Cardiac muscle cell (in vitro differentiated cells and primary cell): ENCODE measurements around the gene SLC2A11. TPM values are rescaled to one million over a fixed set of nuclear protein-coding genes. Genes with fewer than 3 reads are reported as not detected.
A peak's percentile ranks its signal among the peaks of the same experiment; 100 is the strongest.

Experiments
- DNase-seq, 2 donors: peaks; one replicate each; pipeline versions ENCODE4 v3.0.0 to v3.0.0-alpha.2; 2010 to 2017; ENCODE audit warnings: low read depth in 1 of 2, low spot score in 1 of 2
- H3K27ac ChIP-seq: fragments of 200-600 bp; sonication (generic); 2 replicates; pipeline ENCODE4 v1.5.1; 2016
- H3K27me3 ChIP-seq: fragments of 200-600 bp; sonication (generic); 2 replicates; pipeline ENCODE4 v1.6.0; 2016; ENCODE audit warnings: control low read depth
- H3K36me3 ChIP-seq: fragments of 200-600 bp; sonication (generic); 2 replicates; pipeline ENCODE4 v1.5.1; 2016; ENCODE audit warnings: control low read depth
- H3K4me1 ChIP-seq: fragments of 200-600 bp; sonication (generic); 2 replicates; pipeline ENCODE4 v1.8.1; 2017; ENCODE audit warnings: low read depth, mild to moderate bottlenecking, mixed run types
- H3K4me3 ChIP-seq: fragments of 200-600 bp; sonication (generic); 2 replicates; pipeline ENCODE4 v1.5.1; 2016; ENCODE audit warnings: mild to moderate bottlenecking
- H3K9me3 ChIP-seq: fragments of 200-600 bp; sonication (generic); 2 replicates; pipeline ENCODE4 v1.5.1; 2017; ENCODE audit warnings: low read depth, mild to moderate bottlenecking, control low read depth
- polyA plus RNA-seq: library from polyadenylated mRNA; unstranded; fragments of >200 nt; fragmentation: Nextera tagmentation; extraction: Ambion mirVana; gene quantifications from 2 replicates; pipeline ENCODE4 v1.2.1, GENCODE V29; 2016
- total RNA-seq: library from RNA; depleted of rRNA; stranded (reverse); fragments of >200 nt; gene quantifications from 2 replicates; pipeline ENCODE4 v1.2.3, GENCODE V29; 2016
- TF ChIP-seq, protein P1 (sequence below): IDR thresholded peaks from 2 replicates; pipeline ENCODE4 v1.5.1; 2012; ENCODE audit warnings: low read depth, mild to moderate bottlenecking, low read length

The SLC2A11 gene
- total and polyA plus RNA-seq, 2 experiments from 2014 or later: 28.5 to 37.9 TPM

DNA sequence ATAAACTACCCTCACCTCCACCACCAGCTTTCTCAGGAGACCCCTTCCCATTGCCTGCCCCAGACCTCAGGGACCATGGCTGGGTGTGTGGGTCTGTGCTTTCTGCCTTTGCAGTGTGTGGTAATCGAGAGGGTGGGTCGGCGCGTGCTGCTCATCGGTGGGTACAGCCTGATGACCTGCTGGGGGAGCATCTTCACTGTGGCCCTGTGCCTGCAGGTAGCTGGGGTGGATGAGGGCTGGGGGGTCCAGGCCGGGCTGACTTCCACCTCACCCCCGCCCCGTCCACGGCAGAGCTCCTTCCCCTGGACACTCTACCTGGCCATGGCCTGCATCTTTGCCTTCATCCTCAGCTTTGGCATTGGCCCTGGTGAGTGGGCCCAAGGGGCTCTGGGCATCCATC, 26.0 kb downstream of the SLC2A11 start:
- H3K27me3 ChIP-seq: no peaks in the 10 kb centered on the region
- peaks cover 10% of the 10 kb centered on the region for H3K36me3 ChIP-seq
- TF ChIP-seq, protein P1, sequence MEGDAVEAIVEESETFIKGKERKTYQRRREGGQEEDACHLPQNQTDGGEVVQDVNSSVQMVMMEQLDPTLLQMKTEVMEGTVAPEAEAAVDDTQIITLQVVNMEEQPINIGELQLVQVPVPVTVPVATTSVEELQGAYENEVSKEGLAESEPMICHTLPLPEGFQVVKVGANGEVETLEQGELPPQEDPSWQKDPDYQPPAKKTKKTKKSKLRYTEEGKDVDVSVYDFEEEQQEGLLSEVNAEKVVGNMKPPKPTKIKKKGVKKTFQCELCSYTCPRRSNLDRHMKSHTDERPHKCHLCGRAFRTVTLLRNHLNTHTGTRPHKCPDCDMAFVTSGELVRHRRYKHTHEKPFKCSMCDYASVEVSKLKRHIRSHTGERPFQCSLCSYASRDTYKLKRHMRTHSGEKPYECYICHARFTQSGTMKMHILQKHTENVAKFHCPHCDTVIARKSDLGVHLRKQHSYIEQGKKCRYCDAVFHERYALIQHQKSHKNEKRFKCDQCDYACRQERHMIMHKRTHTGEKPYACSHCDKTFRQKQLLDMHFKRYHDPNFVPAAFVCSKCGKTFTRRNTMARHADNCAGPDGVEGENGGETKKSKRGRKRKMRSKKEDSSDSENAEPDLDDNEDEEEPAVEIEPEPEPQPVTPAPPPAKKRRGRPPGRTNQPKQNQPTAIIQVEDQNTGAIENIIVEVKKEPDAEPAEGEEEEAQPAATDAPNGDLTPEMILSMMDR: no peak
- no peaks in the 10 kb centered on the region for H3K9me3 ChIP-seq
- H3K4me1 ChIP-seq: no peaks in the 10 kb centered on the region
- DNase-seq: no peak
- no peak overlapping the region for H3K27ac ChIP-seq
- no peak overlapping the region for H3K4me3 ChIP-seq

DNA sequence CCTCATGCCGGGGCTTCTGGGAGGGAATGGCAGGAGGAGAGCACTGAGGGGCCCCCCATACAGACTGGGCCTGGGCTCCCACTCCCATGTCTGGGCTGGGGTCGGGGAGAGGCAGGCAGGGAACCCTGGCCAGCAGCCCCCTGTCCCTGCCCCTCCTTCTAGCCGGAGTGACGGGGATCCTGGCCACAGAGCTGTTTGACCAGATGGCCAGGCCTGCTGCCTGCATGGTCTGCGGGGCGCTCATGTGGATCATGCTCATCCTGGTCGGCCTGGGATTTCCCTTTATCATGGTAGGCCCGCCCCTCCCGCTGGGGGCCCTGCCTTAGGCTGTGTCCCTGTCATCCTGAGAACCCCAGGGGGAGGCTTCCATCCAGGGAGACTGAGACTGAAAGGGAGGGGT, 26.5 kb downstream of the SLC2A11 start:
- Histone ChIP-seq H3K27ac (no peak overlapping the region), H3K4me1 (no peaks in the 10 kb centered on the region), H3K9me3 (no peaks in the 10 kb centered on the region), H3K27me3 (no peaks in the 10 kb centered on the region), H3K36me3 (peaks cover 10% of the 10 kb centered on the region), H3K4me3 (no peak overlapping the region)
- TF ChIP-seq, protein P1: no peak
- no peak for DNase-seq

DNA sequence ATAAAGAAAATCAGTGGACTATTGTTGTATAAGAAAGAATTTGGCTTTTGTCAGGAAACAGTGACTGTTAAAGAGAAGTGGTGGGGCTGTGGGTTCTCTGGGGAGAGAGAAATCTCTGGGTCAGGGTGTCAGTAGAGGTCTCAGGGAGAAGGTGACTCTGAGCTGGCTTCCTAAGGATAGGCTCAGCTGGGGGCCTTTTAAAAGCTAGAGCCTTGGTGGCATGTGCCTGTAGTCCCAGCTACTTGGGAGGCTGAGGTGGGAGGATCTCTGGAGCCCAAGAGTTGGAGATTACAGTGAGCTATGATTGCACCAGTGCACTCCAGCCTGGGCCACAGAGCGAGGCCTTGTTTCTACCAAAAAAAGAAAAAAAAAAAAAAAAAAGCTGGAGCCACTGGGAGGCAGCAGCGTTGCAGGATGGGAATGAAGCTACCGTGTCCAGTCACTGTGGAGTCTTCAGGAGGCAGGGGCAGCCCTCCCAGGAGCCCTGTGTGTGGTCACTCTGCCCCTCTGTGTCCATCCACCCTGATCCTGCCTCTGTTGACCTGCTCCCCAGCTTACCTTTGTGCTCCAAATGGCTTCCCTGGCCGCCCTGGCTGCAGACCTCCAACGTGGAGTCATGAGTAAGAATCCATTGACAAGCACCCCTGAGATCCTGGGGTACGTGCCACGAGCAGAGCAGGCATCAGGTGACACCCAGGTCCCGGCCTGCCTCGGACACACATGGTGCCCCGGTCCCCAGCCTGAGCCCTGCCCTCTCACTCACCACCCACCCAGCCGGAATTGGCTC, 31.1 kb downstream of the SLC2A11 start:
- no peaks in the 10 kb centered on the region for H3K27me3 ChIP-seq
- TF ChIP-seq, protein P1: peak; percentile 31
- H3K27ac ChIP-seq: no peak overlapping the region
- peak in 1 of 2 donors; percentile 62 for DNase-seq
- H3K36me3 ChIP-seq: peaks cover 3% of the 10 kb centered on the region
- H3K4me1 ChIP-seq: peaks cover 4% of the 10 kb centered on the region
- H3K9me3 ChIP-seq: no peaks in the 10 kb centered on the region
- no peak overlapping the region for H3K4me3 ChIP-seq

DNA sequence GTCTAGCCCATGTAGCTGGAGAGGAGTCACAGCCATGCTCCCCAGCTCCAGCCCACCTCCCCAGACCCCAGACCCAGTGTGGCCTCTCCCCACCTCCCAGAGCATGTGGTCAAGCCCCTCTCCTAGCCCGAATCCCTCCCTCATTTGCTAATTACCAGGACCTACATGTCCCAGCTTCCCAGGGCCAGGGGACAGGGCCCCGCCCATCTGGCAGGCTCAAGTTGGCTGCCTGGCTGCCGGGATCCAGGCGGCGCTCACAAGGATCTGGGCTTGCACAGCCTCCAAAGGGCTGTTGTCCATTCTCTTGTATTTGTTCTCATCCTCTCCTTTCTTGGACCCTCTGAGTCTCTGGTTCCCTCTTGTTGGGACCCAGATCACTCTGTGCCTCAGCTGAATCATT, 31.9 kb downstream of the SLC2A11 start:
- Histone ChIP-seq H3K27ac (no peak overlapping the region), H3K36me3 (peaks cover 3% of the 10 kb centered on the region), H3K4me3 (no peak overlapping the region), H3K27me3 (no peaks in the 10 kb centered on the region), H3K4me1 (peaks cover 4% of the 10 kb centered on the region), H3K9me3 (no peaks in the 10 kb centered on the region)
- no peak for DNase-seq
- TF ChIP-seq, protein P1: no peak

DNA sequence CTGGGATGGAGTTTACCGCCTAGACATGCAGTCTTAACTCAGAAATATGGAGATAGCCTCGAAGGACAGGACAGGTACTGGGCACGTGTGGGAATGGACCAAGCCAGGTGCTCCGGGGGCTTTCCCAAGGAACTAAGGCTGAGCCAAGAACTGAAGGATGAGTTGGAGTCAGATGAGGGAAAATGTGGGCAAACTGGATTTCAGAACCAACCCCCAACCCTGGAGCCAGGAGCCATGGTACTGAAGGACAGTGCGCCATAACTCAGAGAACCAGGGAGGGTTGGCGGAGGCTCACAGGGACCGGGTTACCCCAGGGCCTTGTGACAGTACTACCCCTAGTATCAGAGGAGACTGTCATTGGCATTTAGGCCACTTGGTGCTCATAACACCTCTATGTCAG, 34.1 kb downstream of the SLC2A11 start:
- TF ChIP-seq, protein P1: no peak
- no peak for DNase-seq
- Histone ChIP-seq H3K27ac (no peak overlapping the region), H3K4me3 (no peak overlapping the region), H3K9me3 (no peaks in the 10 kb centered on the region), H3K36me3 (peaks cover 7% of the 10 kb centered on the region), H3K27me3 (no peaks in the 10 kb centered on the region), H3K4me1 (peaks cover 4% of the 10 kb centered on the region)
